HG03457 (cell line): Measurements from ENCODE around the gene TPGS1.
A peak's percentile ranks its signal among the peaks of the same experiment; 100 is the strongest.

Experiments
- ATAC-seq: cut with Tn5 transposase; IDR thresholded peaks from one replicate; pipeline ENCODE4 v1.9.1; 2021; ENCODE audit warnings: moderate number of reproducible peaks; ENCODE audit not compliant: unreplicated experiment

The TPGS1 gene

DNA sequence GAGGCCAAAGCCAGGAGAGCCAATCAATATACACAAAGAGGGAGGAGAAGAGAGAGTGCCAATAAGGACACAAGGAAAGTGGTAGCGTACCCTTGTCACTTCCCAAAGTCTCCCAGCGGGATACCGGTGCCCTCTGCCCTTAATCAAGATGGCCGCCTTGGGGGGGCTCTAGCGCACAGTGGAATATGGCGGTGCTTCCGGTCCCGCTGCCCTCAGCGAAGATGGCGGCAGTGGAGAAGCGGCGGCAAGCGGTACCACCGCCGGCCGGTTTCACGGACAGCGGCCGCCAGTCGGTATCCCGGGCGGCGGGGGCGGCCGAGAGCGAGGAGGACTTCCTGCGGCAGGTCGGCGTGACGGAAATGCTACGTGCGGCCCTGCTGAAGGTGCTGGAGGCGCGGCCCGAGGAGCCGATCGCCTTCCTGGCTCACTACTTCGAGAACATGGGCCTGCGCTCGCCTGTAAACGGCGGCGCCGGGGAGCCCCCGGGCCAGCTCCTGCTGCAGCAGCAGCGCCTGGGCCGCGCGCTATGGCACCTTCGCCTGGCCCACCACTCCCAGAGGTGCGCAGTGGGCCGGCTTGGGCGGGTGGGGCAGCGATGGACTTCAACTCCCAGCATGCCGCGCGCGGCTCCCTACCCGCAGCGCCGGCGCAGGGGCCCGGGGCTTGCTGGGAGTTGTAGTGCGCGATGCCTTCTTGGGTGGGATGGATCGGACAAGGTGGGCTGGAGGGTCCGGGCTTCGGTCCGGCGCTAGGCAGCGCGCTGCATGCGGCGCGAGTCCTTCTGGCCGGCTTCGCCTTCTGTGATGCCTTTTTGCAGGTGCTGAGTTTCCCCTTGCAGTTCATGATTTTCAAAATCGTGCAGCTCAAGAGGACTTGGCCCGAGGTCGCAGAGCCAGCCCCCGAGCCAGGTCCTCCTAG is at the start of gene TPGS1:
Gene TPGS1, plus strand, starts transcription at position 212 of the 918 bp plus-strand sequence. Its CDS starts 10 bp downstream, at position 222.
- ATAC-seq: peak; percentile 36

DNA sequence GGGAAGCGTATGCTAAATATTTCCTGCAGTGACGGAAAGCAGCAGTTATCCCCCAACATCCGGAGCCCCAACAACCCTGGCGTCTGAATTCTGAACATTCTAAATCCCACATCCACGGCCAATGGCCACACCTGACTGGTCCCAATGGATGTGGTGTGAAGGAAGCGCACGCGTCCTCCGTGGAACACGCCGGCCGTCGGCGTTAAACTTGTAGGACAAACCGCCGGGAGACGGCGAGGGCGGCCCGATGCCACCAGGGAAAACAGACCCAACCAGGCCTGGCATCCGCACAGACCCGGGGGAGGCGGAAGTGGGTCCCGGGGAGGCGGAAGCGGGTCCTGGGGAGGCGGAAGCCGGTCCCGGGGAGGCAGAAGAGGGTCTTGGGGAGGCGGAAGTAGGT is 49.7 kb upstream of the TPGS1 start:
- ATAC-seq: no peak

DNA sequence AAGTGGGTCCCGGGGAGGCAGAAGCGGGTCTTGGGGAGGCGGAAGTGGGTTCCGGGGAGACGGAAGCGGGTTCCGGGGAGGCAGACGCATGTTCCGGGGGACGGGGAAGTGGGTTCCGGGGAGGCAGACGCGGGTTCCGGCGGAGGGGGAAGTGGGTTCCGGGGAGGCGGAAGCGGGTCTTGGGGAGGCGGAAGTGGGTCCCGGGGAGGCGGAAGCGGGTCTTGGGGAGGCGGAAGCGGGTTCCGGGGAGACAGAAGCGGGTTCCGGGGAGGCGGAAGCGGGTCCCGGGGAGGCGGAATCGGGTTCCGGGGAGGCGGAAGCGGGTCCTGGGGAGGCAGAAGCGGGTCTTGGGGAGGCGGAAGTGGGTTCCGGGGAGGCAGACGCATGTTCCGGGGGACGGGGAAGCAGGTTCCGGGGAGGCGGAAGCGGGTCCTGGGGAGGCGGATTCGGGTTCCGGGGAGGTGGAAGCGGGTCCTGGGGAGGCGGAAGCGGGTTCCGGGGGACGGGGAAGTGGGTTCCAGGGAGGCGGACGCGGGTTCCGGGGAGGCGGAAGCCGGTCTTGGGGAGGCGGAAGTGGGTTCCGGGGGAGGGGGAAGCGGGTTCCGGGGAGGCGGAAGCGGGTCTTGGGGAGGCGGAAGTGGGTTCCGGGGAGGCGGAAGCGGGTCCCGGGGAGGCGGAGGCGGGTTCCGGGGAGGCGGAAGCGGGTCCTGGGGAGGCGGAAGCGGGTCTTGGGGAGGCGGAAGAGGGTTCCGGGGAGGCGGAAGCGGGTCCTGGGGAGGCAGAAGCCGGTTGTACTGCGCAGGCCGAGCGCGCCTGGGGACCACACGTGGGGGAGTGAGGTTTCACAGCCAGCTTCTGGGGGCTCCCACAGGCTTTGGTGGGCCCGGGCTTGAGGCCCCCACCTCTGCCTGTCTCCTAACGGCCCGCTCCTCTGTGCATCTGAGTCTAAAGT is 48.9 kb upstream of the TPGS1 start:
- ATAC-seq: no peak

DNA sequence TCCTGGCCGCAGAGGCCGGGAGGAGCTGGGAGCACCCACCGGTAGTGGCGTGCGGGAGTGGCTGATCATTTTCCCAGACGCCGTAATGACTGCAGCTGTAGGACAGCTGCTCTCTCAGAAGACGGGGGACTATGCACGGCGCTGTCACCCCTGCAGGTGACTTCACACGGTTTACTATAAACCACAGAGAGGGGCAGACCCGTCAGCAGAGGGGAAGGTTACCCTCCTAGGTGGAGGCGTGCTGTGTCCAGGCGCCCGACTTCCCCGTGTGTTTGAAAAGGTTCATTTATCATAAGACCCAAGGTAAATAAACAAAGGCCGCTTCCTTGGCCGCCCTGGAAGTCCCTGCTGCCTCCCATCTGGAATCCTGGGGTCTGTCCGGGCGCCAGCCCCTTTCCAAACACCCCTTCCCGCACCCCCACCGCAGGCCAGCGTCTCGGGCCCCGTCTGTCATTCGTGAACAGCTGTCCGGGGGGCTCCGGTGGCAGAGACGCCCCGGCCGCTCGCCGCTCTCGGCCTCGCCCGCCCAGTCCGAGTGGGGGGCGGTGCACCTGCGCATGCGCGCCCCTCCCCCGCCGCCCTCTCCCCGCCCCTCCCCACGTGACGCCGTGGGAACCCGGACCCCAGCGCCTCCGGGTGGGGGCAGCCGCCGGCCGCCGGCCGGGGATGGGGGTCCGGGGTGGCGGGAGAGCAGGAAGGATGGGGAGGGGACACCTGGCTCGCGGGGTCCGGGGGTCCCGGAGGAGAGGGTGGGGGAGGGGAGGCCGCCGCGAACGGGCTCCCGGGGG is 47.4 kb upstream of the TPGS1 start:
- ATAC-seq: no peak

GRCh38 chr19:460877-461720 is 46.2 kb upstream of the TPGS1 start, which contains the start of gene SHC2:
SHC2 (minus strand) TSS chr19:461033; CDS start chr19:460996, 37 bp downstream.
- no peak for ATAC-seq

- ATAC-seq: no peak
Measured at GRCh38 chr19:461721-462551, 45.4 kb upstream of the TPGS1 start.

- no peak for ATAC-seq
Measured at GRCh38 chr19:463483-464207, 43.7 kb upstream of the TPGS1 start.

DNA sequence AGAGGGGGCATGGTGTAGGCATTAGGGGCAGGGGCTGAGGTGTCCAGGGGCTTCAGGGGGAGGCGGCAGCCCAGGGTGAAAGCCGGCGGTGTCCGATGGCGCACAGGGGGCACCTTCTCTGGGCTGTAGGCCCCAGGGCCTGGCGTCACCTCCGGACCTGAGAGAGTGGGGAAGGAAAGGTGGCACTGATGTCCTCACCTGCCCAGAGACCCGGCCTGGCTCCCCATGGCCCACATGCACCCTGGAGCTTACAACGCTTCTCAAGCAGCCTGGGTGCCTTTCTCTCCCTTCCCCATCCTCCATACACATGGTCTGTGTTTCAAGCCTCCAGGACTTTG is 43.1 kb upstream of the TPGS1 start:
- ATAC-seq: no peak

GRCh38 chr19:465056-465816 is 42.1 kb upstream of the TPGS1 start:
- ATAC-seq: no peak

DNA sequence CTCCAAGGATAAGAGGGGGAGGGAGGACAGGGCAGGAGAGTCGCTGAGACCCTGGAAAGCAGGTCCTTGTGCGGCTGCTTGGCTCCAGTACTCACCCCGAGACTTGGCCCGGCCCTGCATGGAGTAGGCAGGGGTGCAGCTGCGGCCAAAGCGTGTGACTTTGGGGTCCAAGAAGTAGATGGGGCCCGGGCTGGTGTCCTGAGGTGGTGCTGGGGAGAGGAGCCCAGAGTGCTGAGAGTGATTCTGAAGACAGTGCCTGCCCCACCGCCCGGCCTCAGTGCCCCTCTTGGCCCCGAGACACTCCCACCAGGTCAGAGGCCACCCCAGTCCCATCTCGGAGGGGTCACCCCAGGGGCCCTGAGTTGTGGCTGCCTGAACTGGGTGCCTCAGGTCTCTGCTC is 39.7 kb upstream of the TPGS1 start:
- ATAC-seq: no peak

DNA sequence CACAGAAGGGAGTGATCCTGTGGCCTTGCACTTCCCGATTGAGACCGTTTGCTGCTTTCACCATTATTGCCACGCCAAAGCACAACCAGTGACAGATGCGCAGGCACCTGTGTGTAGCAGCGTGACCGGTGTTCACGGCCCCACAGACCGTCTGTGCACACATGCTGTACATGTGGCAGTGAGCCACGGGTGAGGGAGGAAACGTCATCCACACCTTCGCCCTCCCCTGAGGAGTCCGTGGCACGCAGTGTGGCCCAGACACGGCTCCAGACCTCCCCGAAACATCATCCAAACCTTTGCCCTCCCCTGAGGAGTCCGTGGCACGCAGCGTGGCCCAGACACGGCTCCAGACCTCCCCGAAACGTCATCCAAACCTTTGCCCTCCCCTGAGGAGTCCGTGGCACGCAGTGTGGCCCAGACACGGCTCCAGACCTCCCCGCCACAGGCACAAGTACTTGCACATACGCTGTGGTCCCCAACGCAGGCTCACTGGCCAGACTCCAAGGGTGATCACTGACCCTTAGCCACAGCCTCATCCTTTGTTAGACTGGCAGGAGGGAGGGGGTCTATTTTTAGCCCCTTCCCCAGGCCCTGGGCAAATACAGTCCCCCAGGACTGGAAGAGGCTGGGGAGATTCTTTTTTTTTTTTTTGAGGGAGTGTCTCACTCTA is 38.6 kb upstream of the TPGS1 start:
- ATAC-seq: no peak

GRCh38 chr19:469833-470232 is 37.5 kb upstream of the TPGS1 start:
- ATAC-seq: no peak

- no peak for ATAC-seq
Measured at GRCh38 chr19:470701-471100, 36.6 kb upstream of the TPGS1 start.

GRCh38 chr19:472005-472858 is 35.1 kb upstream of the TPGS1 start:
- no peak for ATAC-seq

- no peak for ATAC-seq
Measured at GRCh38 chr19:474126-475078, 32.9 kb upstream of the TPGS1 start.
